HFF-Myc (cell line): ENCODE measurements around the gene HDAC10.
A peak's percentile ranks its signal among the peaks of the same experiment; 100 is the strongest.

Experiments
- DNase-seq: peaks from one replicate; pipeline ENCODE4 v3.0.0-alpha.2; 2011; ENCODE audit warnings: low read depth; ENCODE audit errors: extremely low read depth
- H3K4me3 ChIP-seq: replicated peaks from 2 replicates; pipeline ENCODE4 v1.5.1; 2011; ENCODE audit warnings: low read depth, mild to moderate bottlenecking, control low read depth, low read length
- CTCF ChIP-seq: IDR thresholded peaks from 2 replicates; pipeline ENCODE4 v1.5.1; 2012; ENCODE audit warnings: mild to moderate bottlenecking, low read depth, low read length, control low read depth; ENCODE audit errors: missing control alignments

Gene HDAC10

DNA sequence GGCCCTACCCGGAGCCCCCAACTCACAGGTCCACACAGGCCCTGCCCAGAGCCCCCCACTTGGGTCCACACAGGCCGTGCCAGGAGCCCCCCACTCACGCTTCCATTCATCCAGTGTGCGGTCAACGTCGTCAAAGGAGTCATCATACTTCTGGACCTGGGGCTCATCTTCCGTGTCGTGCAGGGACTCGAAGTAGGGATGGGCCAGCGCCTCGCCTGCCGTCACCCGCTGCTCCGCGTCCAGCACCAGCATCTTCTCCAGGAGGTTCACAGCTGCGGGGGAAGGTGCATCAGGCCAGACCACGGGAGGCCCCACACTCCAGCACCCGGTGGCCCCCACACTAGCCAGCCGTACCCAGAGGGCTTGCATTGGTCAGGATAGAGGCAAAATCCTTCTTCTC is 4.0 kb upstream of the HDAC10 start:
- no peak overlapping the region for H3K4me3 ChIP-seq
- DNase-seq: no peak
- TF ChIP-seq CTCF: no peak

DNA sequence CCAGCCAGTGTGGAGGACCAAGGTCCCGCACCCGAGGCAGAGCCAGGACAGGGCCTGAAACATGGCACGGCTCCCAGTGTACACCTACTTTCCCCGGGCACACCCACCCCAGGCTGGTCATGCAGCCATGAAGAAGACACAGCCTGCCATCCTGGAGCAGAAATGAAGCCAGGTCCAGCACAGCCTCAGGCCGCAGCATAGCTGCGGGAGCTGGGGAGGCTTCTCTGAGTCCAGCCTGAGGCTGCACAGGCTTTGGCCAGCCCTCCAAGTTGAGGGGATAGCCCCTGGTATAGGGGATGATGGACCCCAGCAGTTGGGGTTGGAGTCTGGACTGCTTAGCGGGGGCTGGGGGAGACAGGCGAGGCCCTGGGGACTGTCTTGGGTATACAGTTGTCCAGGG is 2.9 kb upstream of the HDAC10 start:
- H3K4me3 ChIP-seq: no peak overlapping the region
- no peak for TF ChIP-seq CTCF
- DNase-seq: no peak

- TF ChIP-seq CTCF: no peak
- no peak for DNase-seq
- no peak overlapping the region for H3K4me3 ChIP-seq
Observed at GRCh38 chr22:50253046-50253915, 2.2 kb upstream of the HDAC10 start.

GRCh38 chr22:50252082-50253045 is 1.3 kb upstream of the HDAC10 start:
- H3K4me3 ChIP-seq: no peak overlapping the region

GRCh38 chr22:50251477-50252081 is 514 bp upstream of the HDAC10 start:
- H3K4me3 ChIP-seq: peak overlapping the region; percentile 74
- DNase-seq: no peak
- TF ChIP-seq CTCF: no peak

More at GRCh38 chr22:50252082-50253045, 1.3 kb upstream of the HDAC10 start:
- peak; percentile 72 for TF ChIP-seq CTCF
- no peak for DNase-seq

GRCh38 chr22:50250249-50250554 is 863 bp downstream of the HDAC10 start:
- peak overlapping the region; percentile 74 for H3K4me3 ChIP-seq
- no peak for DNase-seq
- TF ChIP-seq CTCF: no peak
